ENCODE measurements around the gene CDK2.

Gene CDK2

GRCh38 chr12:55957106-55957859 is 9.3 kb upstream of the CDK2 start:
- Histone ChIP-seq H3K27me3 (ENCODE audit: insufficient read depth, poor library complexity, severe bottlenecking) (no peaks in the 10 kb centered on the region), H3K36me3 (ENCODE audit: low read depth) (peaks cover 19% of the 10 kb centered on the region), H3K27ac (ENCODE audit: poor library complexity, severe bottlenecking) (peak overlapping the region; percentile 29), H3K9me3 (ENCODE audit: severe bottlenecking) (no peaks in the 10 kb centered on the region), H3K4me3 (ENCODE audit: severe bottlenecking) (no peak overlapping the region), H3K4me1 (ENCODE audit: insufficient read depth, poor library complexity, severe bottlenecking) (peaks cover 12% of the 10 kb centered on the region)
- TF ChIP-seq CTCF (IDR thresholded peaks at IDR 0.05; ENCODE audit: poor library complexity, severe bottlenecking): no peak
- peak; percentile 18; the same call in 2 of the 3 replicates for ATAC-seq (ENCODE audit: low read depth)
- no peak for DNase-seq (ENCODE audit: low spot score)

GRCh38 chr12:55963760-55964159 is 2.9 kb upstream of the CDK2 start:
- no peaks in the 10 kb centered on the region for H3K9me3 ChIP-seq (ENCODE audit: severe bottlenecking)
- DNase-seq (ENCODE audit: low spot score) (no peak), ATAC-seq (ENCODE audit: low read depth) (no peak)

GRCh38 chr12:55965240-55965639 is 1.4 kb upstream of the CDK2 start:
- H3K27ac ChIP-seq (ENCODE audit: poor library complexity, severe bottlenecking): no peak overlapping the region
- no peaks in the 10 kb centered on the region for H3K27me3 ChIP-seq (ENCODE audit: insufficient read depth, poor library complexity, severe bottlenecking)
- DNase-seq (ENCODE audit: low spot score) (no peak), ATAC-seq (ENCODE audit: low read depth) (no peak)
- no peak for TF ChIP-seq CTCF (IDR thresholded peaks at IDR 0.05; ENCODE audit: poor library complexity, severe bottlenecking)
- no peak overlapping the region for H3K4me3 ChIP-seq (ENCODE audit: severe bottlenecking)
- peaks cover 24% of the 10 kb centered on the region for H3K36me3 ChIP-seq (ENCODE audit: low read depth)
- no peaks in the 10 kb centered on the region for H3K9me3 ChIP-seq (ENCODE audit: severe bottlenecking)
- peaks cover 9% of the 10 kb centered on the region for H3K4me1 ChIP-seq (ENCODE audit: insufficient read depth, poor library complexity, severe bottlenecking)

More at GRCh38 chr12:55963760-55964159, 2.9 kb upstream of the CDK2 start:
- peaks cover 9% of the 10 kb centered on the region for H3K4me1 ChIP-seq (ENCODE audit: insufficient read depth, poor library complexity, severe bottlenecking)
- H3K4me3 ChIP-seq (ENCODE audit: severe bottlenecking): no peak overlapping the region
- H3K27me3 ChIP-seq (ENCODE audit: insufficient read depth, poor library complexity, severe bottlenecking): no peaks in the 10 kb centered on the region
- H3K36me3 ChIP-seq (ENCODE audit: low read depth): peaks cover 12% of the 10 kb centered on the region
- H3K27ac ChIP-seq (ENCODE audit: poor library complexity, severe bottlenecking): no peak overlapping the region
- no peak for TF ChIP-seq CTCF (IDR thresholded peaks at IDR 0.05; ENCODE audit: poor library complexity, severe bottlenecking)

GRCh38 chr12:55965941-55966407 is 656 bp upstream of the CDK2 start, which contains the start of gene PMEL:
TSS of gene PMEL (minus strand) at chr12:55966042. CDS start at chr12:55966011, 31 bp downstream.
- Histone ChIP-seq H3K36me3 (ENCODE audit: low read depth) (peaks cover 24% of the 10 kb centered on the region), H3K27ac (ENCODE audit: poor library complexity, severe bottlenecking) (peak within 1 kb of the TSS; percentile 57), H3K9me3 (ENCODE audit: severe bottlenecking) (no peaks in the 10 kb centered on the region), H3K4me3 (ENCODE audit: severe bottlenecking) (peak within 1 kb of the TSS; percentile 92), H3K27me3 (ENCODE audit: insufficient read depth, poor library complexity, severe bottlenecking) (no peaks in the 10 kb centered on the region), H3K4me1 (ENCODE audit: insufficient read depth, poor library complexity, severe bottlenecking) (peaks cover 9% of the 10 kb centered on the region)
- ATAC-seq (ENCODE audit: low read depth) (no peak), DNase-seq (ENCODE audit: low spot score) (no peak)
- no peak for TF ChIP-seq CTCF (IDR thresholded peaks at IDR 0.05; ENCODE audit: poor library complexity, severe bottlenecking)

GRCh38 chr12:55969356-55969755 is 2.7 kb downstream of the CDK2 start:
- H3K27ac ChIP-seq (ENCODE audit: poor library complexity, severe bottlenecking): peak overlapping the region; percentile 57
- no peak for DNase-seq (ENCODE audit: low spot score)
- no peaks in the 10 kb centered on the region for H3K27me3 ChIP-seq (ENCODE audit: insufficient read depth, poor library complexity, severe bottlenecking)
- no peaks in the 10 kb centered on the region for H3K9me3 ChIP-seq (ENCODE audit: severe bottlenecking)
- H3K4me1 ChIP-seq (ENCODE audit: insufficient read depth, poor library complexity, severe bottlenecking): peaks cover 20% of the 10 kb centered on the region
- H3K4me3 ChIP-seq (ENCODE audit: severe bottlenecking): no peak overlapping the region
- ATAC-seq (ENCODE audit: low read depth): no peak
- H3K36me3 ChIP-seq (ENCODE audit: low read depth): peaks cover 38% of the 10 kb centered on the region
- no peak for TF ChIP-seq CTCF (IDR thresholded peaks at IDR 0.05; ENCODE audit: poor library complexity, severe bottlenecking)

Measured in RWPE2 (cell line).